C1 segment of cervical spinal cord (tissue), 14 donors: Measurements from ENCODE around the gene MAPK6.
A peak's percentile ranks its signal among the peaks of the same experiment; 100 is the strongest.

Source experiments
- DNase-seq, 14 donors: peaks; one replicate each; lab custom pipeline; 2025; lab: John Stamatoyannopoulos, UW

The MAPK6 gene

GRCh38 chr15:52102463-52102862, 83.4 kb downstream of the MAPK6 start:
- DNase-seq = no peak

GRCh38 chr15:52103217-52104207, 84.5 kb downstream of the MAPK6 start:
- DNase-seq = peak in 2 of 14 donors; percentile 41 to 53

GRCh38 chr15:52104532-52105004, 85.5 kb downstream of the MAPK6 start:
- no peak for DNase-seq

- DNase-seq = no peak
These were observed 86.8 kb downstream of the MAPK6 start for GRCh38 chr15:52105846-52106245.

- DNase-seq = no peak
These were observed 87.6 kb downstream of the MAPK6 start for GRCh38 chr15:52106641-52107040.

GRCh38 chr15:52107238-52107637, 88.2 kb downstream of the MAPK6 start:
- DNase-seq = no peak

GRCh38 chr15:52109559-52110451, 90.8 kb downstream of the MAPK6 start:
- DNase-seq = no peak

- DNase-seq = no peak
These were observed 92.6 kb downstream of the MAPK6 start for GRCh38 chr15:52111517-52112202.

GRCh38 chr15:52112203-52112750, 93.3 kb downstream of the MAPK6 start:
- peak in 2 of 14 donors; percentile 9 to 17 for DNase-seq

GRCh38 chr15:52113235-52113634, 94.2 kb downstream of the MAPK6 start:
- DNase-seq = no peak

GRCh38 chr15:52113708-52114107, 94.7 kb downstream of the MAPK6 start:
- DNase-seq = no peak

GRCh38 chr15:52114261-52115055, 95.4 kb downstream of the MAPK6 start:
- peak in 10 of 14 donors; percentile 4 to 40 (median 18) for DNase-seq

GRCh38 chr15:52115598-52116427, 96.8 kb downstream of the MAPK6 start:
- DNase-seq = peak in 1 of 14 donors; percentile 29
